AG04450 (cell line): ENCODE measurements around the gene TARBP1. TPM values are rescaled to one million over a fixed set of nuclear protein-coding genes. Genes with fewer than 3 reads are reported as not detected.

Source experiments
- CTCF ChIA-PET: fragments of 300-600, 350-600 bp; formaldehyde crosslinking; extraction: SDS; loops from one replicate; lab custom pipeline; 2022; ENCODE audit warnings: antibody characterized with exemption, inconsistent platforms; lab: Charles Lee
- POLR2A ChIA-PET: fragments of 350-600 bp; formaldehyde crosslinking; extraction: SDS; loops from one replicate; lab custom pipeline; 2021; ENCODE audit warnings: antibody characterized with exemption, inconsistent platforms; lab: Yijun Ruan, JAX
- DNase-seq: peaks from one replicate; pipeline ENCODE4 v3.0.0-alpha.2; 2011; ENCODE audit warnings: low read depth, low spot score
- H3K27ac ChIP-seq: one replicate; pipeline ENCODE4 v1.5.1; 2012; ENCODE audit warnings: low read depth, low read length, control low read depth
- H3K27me3 ChIP-seq: one replicate; pipeline ENCODE4 v1.6.0; 2012; ENCODE audit warnings: low read length; ENCODE audit not compliant: control insufficient read depth, insufficient read depth
- H3K4me3 ChIP-seq: 2 replicates; pipeline ENCODE4 v1.5.1; 2011; ENCODE audit warnings: mild to moderate bottlenecking, low read depth, low read length, control low read depth
- H3K9me3 ChIP-seq: 2 replicates; pipeline ENCODE4 v1.5.1; 2012; ENCODE audit warnings: low read length; ENCODE audit not compliant: control insufficient read depth, insufficient read depth
- polyA plus RNA-seq: library from polyadenylated mRNA; depleted of rRNA; stranded (reverse); fragments of >200 nt; gene quantifications from 2 replicates; pipeline ENCODE4 v1.2.3, GENCODE V29; 2011
- TF ChIP-seq, protein P1 (sequence below): IDR thresholded peaks from 2 replicates; pipeline ENCODE4 v1.5.1; 2011; ENCODE audit warnings: low read depth, low read length, control low read depth, inconsistent platforms

Gene TARBP1
- polyA plus RNA-seq, 1 experiment, result 22.6 TPM

DNA sequence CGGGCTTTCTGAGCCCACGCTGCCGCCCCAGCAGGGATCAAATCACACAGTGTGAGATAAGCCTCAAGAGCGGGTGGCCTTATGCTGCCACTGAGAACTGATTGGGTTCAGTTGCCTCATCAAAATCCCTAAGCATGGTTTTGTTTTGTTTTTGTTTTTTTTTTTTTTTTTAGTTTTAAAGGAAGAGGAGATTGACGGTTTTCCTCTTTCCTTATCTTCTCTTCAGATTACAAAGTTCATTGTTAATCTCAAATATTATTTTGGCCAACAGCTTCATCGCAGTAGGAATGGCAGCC is 105.1 kb downstream of the TARBP1 start:
- no peak for DNase-seq
- H3K27me3 ChIP-seq, result no peaks in the 10 kb centered on the region
- H3K4me3 ChIP-seq, result peak overlapping the region; percentile 89
- H3K27ac ChIP-seq, result peak overlapping the region; percentile 95
- no peaks in the 10 kb centered on the region for H3K9me3 ChIP-seq
- ChIA-PET POLR2A (interaction anchor here (0.6 to 1.2 kb wide), 5 partner anchors 10 to 121 kb away, joined by 3 to 5 read pairs (median 3); no protein-coding TSS in a partner anchor), CTCF (interaction anchor here (0.6 to 2.2 kb wide), 4 partner anchors 47 to 261 kb away, joined by 3 to 8 read pairs (median 5); no protein-coding TSS in a partner anchor)
- TF ChIP-seq, protein P1, sequence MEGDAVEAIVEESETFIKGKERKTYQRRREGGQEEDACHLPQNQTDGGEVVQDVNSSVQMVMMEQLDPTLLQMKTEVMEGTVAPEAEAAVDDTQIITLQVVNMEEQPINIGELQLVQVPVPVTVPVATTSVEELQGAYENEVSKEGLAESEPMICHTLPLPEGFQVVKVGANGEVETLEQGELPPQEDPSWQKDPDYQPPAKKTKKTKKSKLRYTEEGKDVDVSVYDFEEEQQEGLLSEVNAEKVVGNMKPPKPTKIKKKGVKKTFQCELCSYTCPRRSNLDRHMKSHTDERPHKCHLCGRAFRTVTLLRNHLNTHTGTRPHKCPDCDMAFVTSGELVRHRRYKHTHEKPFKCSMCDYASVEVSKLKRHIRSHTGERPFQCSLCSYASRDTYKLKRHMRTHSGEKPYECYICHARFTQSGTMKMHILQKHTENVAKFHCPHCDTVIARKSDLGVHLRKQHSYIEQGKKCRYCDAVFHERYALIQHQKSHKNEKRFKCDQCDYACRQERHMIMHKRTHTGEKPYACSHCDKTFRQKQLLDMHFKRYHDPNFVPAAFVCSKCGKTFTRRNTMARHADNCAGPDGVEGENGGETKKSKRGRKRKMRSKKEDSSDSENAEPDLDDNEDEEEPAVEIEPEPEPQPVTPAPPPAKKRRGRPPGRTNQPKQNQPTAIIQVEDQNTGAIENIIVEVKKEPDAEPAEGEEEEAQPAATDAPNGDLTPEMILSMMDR, result no peak

GRCh38 chr1:234373064-234373958 is 105.7 kb downstream of the TARBP1 start, which contains the start of gene COA6:
TSS of gene COA6 (plus strand) at chr1:234373456. CDS start at chr1:234373467, 11 bp downstream.
- Histone ChIP-seq H3K27me3 (no peaks in the 10 kb centered on the region), H3K27ac (peak within 1 kb of the TSS; percentile 95), H3K4me3 (peak within 1 kb of the TSS; percentile 89), H3K9me3 (no peaks in the 10 kb centered on the region)
- ChIA-PET CTCF (interaction anchor here (0.6 to 2.2 kb wide), 4 partner anchors 46 to 261 kb away, joined by 3 to 8 read pairs (median 5); no protein-coding TSS in a partner anchor), POLR2A (interaction anchor here (0.6 to 1.2 kb wide), 5 partner anchors 11 to 122 kb away, joined by 3 to 5 read pairs (median 3); no protein-coding TSS in a partner anchor)
- TF ChIP-seq, protein P1, result no peak
- peak; percentile 93 for DNase-seq

GRCh38 chr1:234372011-234372757 is 106.8 kb downstream of the TARBP1 start:
- ChIA-PET CTCF (interaction anchor here (1.2 to 1.3 kb wide), 2 partner anchors 62 to 258 kb away, joined by 3 to 6 read pairs; no protein-coding TSS in a partner anchor), POLR2A (no interaction called here)
- H3K9me3 ChIP-seq, result no peaks in the 10 kb centered on the region
- TF ChIP-seq, protein P1, result no peak
- no peaks in the 10 kb centered on the region for H3K27me3 ChIP-seq
- no peak overlapping the region for H3K27ac ChIP-seq
- no peak for DNase-seq
- peak overlapping the region; percentile 89 for H3K4me3 ChIP-seq

DNA sequence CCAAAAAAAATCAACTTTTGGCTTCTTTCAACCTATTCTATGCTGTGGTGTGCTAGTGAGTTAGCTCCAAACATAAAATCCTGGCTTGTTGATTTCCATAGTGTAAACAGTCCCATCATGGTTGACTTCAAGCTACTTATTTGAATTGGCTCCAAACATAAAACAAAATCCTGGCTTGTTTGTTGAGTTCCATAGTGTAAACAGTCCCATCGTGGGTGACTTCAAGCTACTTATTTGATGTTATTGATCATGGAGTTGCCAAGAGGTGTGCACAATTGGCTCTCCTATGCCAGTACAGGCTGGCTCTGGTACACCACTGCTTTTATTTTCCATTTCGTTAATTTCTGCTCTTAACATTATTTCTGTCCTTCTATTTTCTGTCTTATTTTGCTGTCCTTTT is 107.6 kb downstream of the TARBP1 start:
- no peaks in the 10 kb centered on the region for H3K27me3 ChIP-seq
- no peak for DNase-seq

More for the DNA sequence above, 107.6 kb downstream of the TARBP1 start:
- TF ChIP-seq, protein P1, result no peak
- ChIA-PET POLR2A (no interaction called here), CTCF (interaction anchor here (1.2 to 1.3 kb wide), 2 partner anchors 62 to 257 kb away, joined by 3 to 6 read pairs; no protein-coding TSS in a partner anchor)
- Histone ChIP-seq H3K4me3 (no peak overlapping the region), H3K9me3 (no peaks in the 10 kb centered on the region), H3K27ac (no peak overlapping the region)
